Mesendoderm (in vitro differentiated cells): ENCODE measurements around the gene ZBTB8A.
A peak's percentile ranks its signal among the peaks of the same experiment; 100 is the strongest.

Experiments used
- DNase-seq: peaks from one replicate; pipeline ENCODE4 v3.0.0; 2013
- H2AK5ac ChIP-seq: 2 replicates; pipeline ENCODE4 v1.6.1; 2013; ENCODE audit warnings: low read length, inconsistent platforms
- H2BK120ac ChIP-seq: 2 replicates; pipeline ENCODE4 v1.6.1; 2013; ENCODE audit warnings: low read depth, mild to moderate bottlenecking, low read length, moderate library complexity, mixed read lengths
- H2BK15ac ChIP-seq: replicated peaks from 2 replicates; pipeline ENCODE4 v1.6.1; 2013; ENCODE audit warnings: low read depth, mild to moderate bottlenecking, moderate library complexity
- H2BK5ac ChIP-seq: 2 replicates; pipeline ENCODE4 v1.6.1; 2013; ENCODE audit warnings: low read length, inconsistent platforms
- H3K18ac ChIP-seq: 2 replicates; pipeline ENCODE4 v1.6.1; 2013; ENCODE audit warnings: mild to moderate bottlenecking, low read length, mixed read lengths
- H3K23ac ChIP-seq: one replicate; pipeline ENCODE4 v1.6.1; 2013; ENCODE audit warnings: low read length
- H3K27ac ChIP-seq: 2 replicates; pipeline ENCODE4 v1.5.1; 2013; ENCODE audit warnings: low read depth, mild to moderate bottlenecking, inconsistent platforms, low read length, moderate library complexity
- H3K27me3 ChIP-seq: 2 replicates; pipeline ENCODE4 v1.6.1; 2013; ENCODE audit warnings: low read length, control low read depth, mild to moderate bottlenecking, inconsistent platforms; ENCODE audit not compliant: insufficient read depth, poor library complexity
- H3K36me3 ChIP-seq: 2 replicates; pipeline ENCODE4 v1.6.1; 2013; ENCODE audit warnings: low read length, inconsistent platforms; ENCODE audit not compliant: control insufficient read depth, insufficient read depth
- H3K4ac ChIP-seq: one replicate; pipeline ENCODE4 v1.6.1; 2013; ENCODE audit warnings: low read depth, mild to moderate bottlenecking, low read length, moderate library complexity
- H3K4me1 ChIP-seq: 2 replicates; pipeline ENCODE4 v1.6.1; 2013; ENCODE audit warnings: low read depth, low read length, inconsistent platforms; ENCODE audit not compliant: control insufficient read depth
- H3K4me2 ChIP-seq: 2 replicates; pipeline ENCODE4 v1.6.1; 2013; ENCODE audit warnings: low read length
- H3K4me3 ChIP-seq: 2 replicates; pipeline ENCODE4 v1.5.1; 2013; ENCODE audit warnings: mild to moderate bottlenecking, low read length
- H3K56ac ChIP-seq: one replicate; pipeline ENCODE4 v1.6.1; 2013; ENCODE audit warnings: low read length
- H3K79me1 ChIP-seq: 2 replicates; pipeline ENCODE4 v1.6.1; 2013; ENCODE audit warnings: low read length, inconsistent platforms
- H3K79me2 ChIP-seq: 2 replicates; pipeline ENCODE4 v1.6.1; 2013; ENCODE audit warnings: mild to moderate bottlenecking, low read length; ENCODE audit not compliant: control insufficient read depth, insufficient read depth
- H3K9ac ChIP-seq: 2 replicates; pipeline ENCODE4 v1.6.1; 2013; ENCODE audit warnings: low read length, inconsistent platforms
- H4K5ac ChIP-seq: one replicate; pipeline ENCODE4 v1.6.1; 2013; ENCODE audit warnings: low read length
- H4K8ac ChIP-seq: one replicate; pipeline ENCODE4 v1.6.1; 2013; ENCODE audit warnings: low read depth, mild to moderate bottlenecking, control low read depth, low read length, moderate library complexity
- WGBS: extraction: QIAGEN DNeasy Blood & Tissue Kit; methylation state at CpG from one replicate; pipeline ENCODE4 v1.1.7; 2013; ENCODE audit warnings: low lambda C conversion rate, missing lambda C conversion rate; ENCODE audit not compliant: insufficient coverage; ENCODE audit errors: extremely low coverage; 5-methylcytosine and 5-hydroxymethylcytosine counted together

ZBTB8A gene

DNA sequence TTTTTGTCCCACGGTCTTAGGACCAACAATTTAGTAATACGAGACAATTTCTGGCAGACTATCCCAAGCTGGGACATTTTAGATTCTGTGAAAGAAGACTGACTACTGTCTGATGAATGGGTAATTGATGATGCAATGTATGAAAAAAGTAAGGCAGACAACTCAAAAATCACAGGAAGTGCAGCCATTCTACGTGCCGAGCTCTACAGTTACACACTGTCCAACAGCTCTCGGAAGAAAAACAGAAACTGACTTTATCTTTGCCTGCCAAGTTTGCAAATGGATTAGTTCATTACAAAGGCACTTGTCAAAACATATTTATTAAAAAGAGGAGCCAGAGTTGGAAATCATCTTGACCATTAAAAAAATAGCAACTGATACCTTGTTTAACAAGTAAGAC, 43.1 kb upstream of the ZBTB8A start:
- H3K4me3 ChIP-seq = no peak overlapping the region
- WGBS = no CpG with 5 or more reads among the region's 5 CpGs
- no peak for DNase-seq

DNA sequence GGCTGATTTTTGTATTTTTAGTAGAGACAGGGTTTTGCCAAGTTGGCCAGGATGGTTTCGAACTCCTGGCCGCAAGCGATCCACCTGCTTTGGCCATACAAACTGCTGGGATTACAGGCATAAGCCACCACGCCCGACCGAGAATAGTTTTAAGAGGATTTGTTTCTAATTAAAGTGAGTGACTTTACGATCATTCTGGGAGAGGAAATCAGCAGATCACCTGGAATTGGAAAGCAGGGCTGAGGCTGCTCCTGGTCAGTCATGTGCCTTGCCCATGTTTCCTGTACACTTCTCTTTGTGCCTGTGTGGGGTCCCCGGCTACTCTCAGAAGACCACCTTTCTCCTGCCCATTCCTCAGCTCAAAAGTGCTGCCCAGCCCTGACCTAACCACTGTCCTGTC, 40.5 kb upstream of the ZBTB8A start:
- Histone ChIP-seq H4K8ac (no peak overlapping the region), H4K5ac (no peak overlapping the region), H2BK15ac (no peak overlapping the region), H2BK120ac (no peak overlapping the region), H3K36me3 (no peaks in the 10 kb centered on the region), H3K4me2 (no peak overlapping the region), H3K18ac (no peak overlapping the region), H3K79me1 (no peaks in the 10 kb centered on the region), H3K27ac (no peak overlapping the region), H2AK5ac (no peak overlapping the region), H3K27me3 (no peaks in the 10 kb centered on the region), H2BK5ac (no peak overlapping the region), H3K4ac (no peak overlapping the region), H3K23ac (no peak overlapping the region), H3K56ac (no peak overlapping the region), H3K4me3 (no peak overlapping the region), H3K79me2 (no peaks in the 10 kb centered on the region), H3K4me1 (no peaks in the 10 kb centered on the region), H3K9ac (no peak overlapping the region)
- no peak for DNase-seq
- no CpG with 5 or more reads among the region's 8 CpGs for WGBS

More for the DNA sequence above, 43.1 kb upstream of the ZBTB8A start:
- Histone ChIP-seq H3K18ac (no peak overlapping the region), H4K8ac (no peak overlapping the region), H3K23ac (no peak overlapping the region), H3K4me1 (no peaks in the 10 kb centered on the region), H2BK5ac (no peak overlapping the region), H3K9ac (no peak overlapping the region), H2BK120ac (no peak overlapping the region), H3K36me3 (no peaks in the 10 kb centered on the region), H3K56ac (no peak overlapping the region), H3K79me1 (no peaks in the 10 kb centered on the region), H2BK15ac (no peak overlapping the region), H4K5ac (no peak overlapping the region), H3K4ac (no peak overlapping the region), H3K4me2 (no peak overlapping the region), H2AK5ac (no peak overlapping the region), H3K79me2 (no peaks in the 10 kb centered on the region), H3K27me3 (no peaks in the 10 kb centered on the region), H3K27ac (no peak overlapping the region)

DNA sequence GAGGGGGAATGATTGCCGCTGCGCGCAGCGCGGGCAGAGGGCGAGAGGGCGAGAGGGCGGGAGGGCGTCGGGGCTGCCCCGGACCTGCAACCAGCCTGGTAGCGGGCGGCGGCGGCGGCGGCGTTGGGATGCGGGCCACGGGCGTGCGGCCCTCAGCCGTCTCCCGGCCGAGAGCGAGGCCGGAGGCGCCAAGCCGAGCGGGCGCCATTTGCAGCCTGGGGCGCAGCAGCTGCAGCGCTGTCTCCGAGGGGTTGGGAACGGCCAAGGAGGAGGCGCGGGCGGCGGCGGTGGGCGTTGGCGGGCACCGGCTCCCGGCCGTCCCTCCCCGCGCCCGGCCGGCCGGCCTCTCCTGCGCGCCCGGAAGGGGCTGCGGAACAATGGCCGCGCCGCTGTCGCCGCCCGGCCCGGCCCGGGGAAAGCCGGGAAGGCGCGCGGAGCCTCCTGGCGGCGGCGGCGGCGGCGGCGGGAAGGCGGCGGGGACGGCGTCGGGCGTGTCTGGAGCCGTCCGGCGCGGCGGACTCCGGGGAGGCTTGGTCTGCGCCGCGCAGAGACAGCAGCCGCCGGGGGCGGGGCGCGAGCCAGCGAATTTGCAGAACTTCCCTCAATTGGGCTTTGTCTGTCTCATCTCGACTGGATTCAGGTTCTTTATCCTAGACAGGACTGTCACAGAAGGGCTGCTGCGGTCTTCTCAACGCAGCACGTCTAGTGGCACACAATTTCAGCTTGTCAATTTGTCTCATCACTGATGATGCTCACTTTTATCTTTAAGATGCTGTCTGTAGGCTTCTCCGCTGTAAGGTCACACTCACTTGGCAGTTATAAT, 38.6 kb upstream of the ZBTB8A start:
- H3K27ac ChIP-seq = peak overlapping the region; percentile 95
- no peak overlapping the region for H2AK5ac ChIP-seq
- H4K5ac ChIP-seq = no peak overlapping the region
- no peak overlapping the region for H2BK15ac ChIP-seq
- H3K27me3 ChIP-seq = no peaks in the 10 kb centered on the region
- H3K79me1 ChIP-seq = no peaks in the 10 kb centered on the region
- no peaks in the 10 kb centered on the region for H3K36me3 ChIP-seq
- no peak overlapping the region for H3K23ac ChIP-seq
- peak overlapping the region; percentile 79 for H3K9ac ChIP-seq
- H3K56ac ChIP-seq = peak overlapping the region; percentile 94
- peak overlapping the region; percentile 38 for H3K4me2 ChIP-seq
- peak overlapping the region; percentile 96 for H3K18ac ChIP-seq
- peak overlapping the region; percentile 48 for H2BK120ac ChIP-seq
- H3K79me2 ChIP-seq = no peaks in the 10 kb centered on the region
- WGBS = no CpG with 5 or more reads among the region's 99 CpGs
- peak overlapping the region; percentile 96 for H4K8ac ChIP-seq
- DNase-seq = peak; percentile 73
- H2BK5ac ChIP-seq = no peak overlapping the region
- peak overlapping the region; percentile 41 for H3K4me3 ChIP-seq
- H3K4me1 ChIP-seq = no peaks in the 10 kb centered on the region
- peak overlapping the region; percentile 92 for H3K4ac ChIP-seq

DNA sequence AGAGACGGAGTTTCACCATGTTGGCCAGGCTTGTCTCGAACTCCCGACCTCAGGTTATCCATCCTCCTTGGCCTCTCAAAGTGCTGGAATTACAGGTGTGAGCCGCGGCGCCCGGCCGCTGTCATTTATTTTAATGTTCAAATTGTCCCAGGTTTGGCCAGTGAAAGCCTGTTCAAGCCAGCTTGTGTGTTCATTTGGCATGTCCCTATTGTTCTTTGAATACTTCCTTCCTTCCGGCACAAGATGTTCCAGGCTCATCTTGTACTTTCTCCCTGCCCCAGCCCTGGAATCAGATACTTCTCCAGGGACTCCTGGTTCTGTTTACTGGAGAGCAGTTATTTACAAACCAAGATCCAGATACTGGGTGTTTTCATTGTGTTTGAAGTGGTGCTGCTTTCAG, 37.4 kb upstream of the ZBTB8A start:
- H3K18ac ChIP-seq = no peak overlapping the region
- no peak overlapping the region for H3K27ac ChIP-seq
- no peak overlapping the region for H3K4me3 ChIP-seq
- H3K4ac ChIP-seq = peak overlapping the region; percentile 24
- no peak overlapping the region for H3K23ac ChIP-seq
- H3K27me3 ChIP-seq = no peaks in the 10 kb centered on the region
- peak overlapping the region; percentile 15 for H4K8ac ChIP-seq
- no peak overlapping the region for H4K5ac ChIP-seq
- H2BK5ac ChIP-seq = no peak overlapping the region
- WGBS = no CpG with 5 or more reads among the region's 9 CpGs
- H3K79me2 ChIP-seq = no peaks in the 10 kb centered on the region
- H3K56ac ChIP-seq = no peak overlapping the region
- no peak for DNase-seq
- no peak overlapping the region for H2AK5ac ChIP-seq
- no peaks in the 10 kb centered on the region for H3K79me1 ChIP-seq
- H2BK15ac ChIP-seq = no peak overlapping the region
- no peak overlapping the region for H2BK120ac ChIP-seq
- H3K9ac ChIP-seq = no peak overlapping the region
- H3K36me3 ChIP-seq = no peaks in the 10 kb centered on the region
- no peak overlapping the region for H3K4me2 ChIP-seq
- no peaks in the 10 kb centered on the region for H3K4me1 ChIP-seq

DNA sequence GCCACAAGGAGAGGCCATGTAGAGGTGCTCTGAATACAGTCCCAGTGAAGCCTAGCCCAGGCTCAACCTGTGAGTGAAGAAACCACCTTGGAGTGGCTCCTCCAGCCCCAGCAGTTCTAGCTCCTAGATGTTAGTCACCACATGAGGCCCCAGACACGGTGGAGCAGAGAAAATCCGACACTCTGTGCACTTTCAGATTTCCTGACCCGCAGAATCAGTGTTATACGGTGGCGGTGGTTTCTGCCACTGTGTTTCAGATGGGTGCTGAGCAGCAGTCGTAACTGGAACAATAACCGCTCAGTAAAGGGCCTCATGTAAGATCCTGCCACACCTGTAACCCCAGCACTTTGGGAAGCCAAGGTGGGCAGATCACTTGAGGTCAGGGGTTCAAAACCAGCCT, 36.1 kb upstream of the ZBTB8A start:
- Histone ChIP-seq H3K4me3 (no peak overlapping the region), H2BK15ac (no peak overlapping the region), H3K4me1 (no peaks in the 10 kb centered on the region), H3K23ac (no peak overlapping the region), H2BK120ac (no peak overlapping the region), H3K79me1 (no peaks in the 10 kb centered on the region), H2BK5ac (no peak overlapping the region), H3K4ac (peak overlapping the region; percentile 63), H4K8ac (no peak overlapping the region), H3K18ac (no peak overlapping the region), H3K56ac (no peak overlapping the region), H3K27ac (no peak overlapping the region), H3K36me3 (no peaks in the 10 kb centered on the region), H3K79me2 (no peaks in the 10 kb centered on the region), H3K27me3 (no peaks in the 10 kb centered on the region), H2AK5ac (no peak overlapping the region), H3K9ac (no peak overlapping the region), H3K4me2 (no peak overlapping the region), H4K5ac (no peak overlapping the region)
- no peak for DNase-seq
- WGBS = no CpG with 5 or more reads among the region's 7 CpGs

DNA sequence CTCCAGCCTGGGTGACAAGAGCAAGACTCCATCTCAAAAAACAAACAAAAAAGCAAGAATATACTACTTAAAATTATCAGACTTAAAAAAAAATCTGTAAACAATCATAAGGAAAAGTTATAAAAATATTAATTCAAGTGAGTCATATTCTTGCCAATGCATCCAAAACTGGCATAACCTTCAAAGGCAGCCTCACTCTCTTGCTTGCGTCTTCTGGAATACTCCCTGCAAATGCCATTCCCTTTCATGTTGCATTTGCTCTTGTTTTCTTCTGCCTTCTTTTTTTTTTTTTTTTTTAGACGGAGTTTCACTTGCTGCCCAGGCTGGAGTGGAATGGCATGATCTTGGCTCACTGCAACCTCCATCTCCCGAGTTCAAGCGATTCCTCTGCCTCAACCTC, 32.2 kb upstream of the ZBTB8A start:
- H4K8ac ChIP-seq = no peak overlapping the region
- H3K27me3 ChIP-seq = no peaks in the 10 kb centered on the region
- H3K27ac ChIP-seq = no peak overlapping the region
- no peak overlapping the region for H4K5ac ChIP-seq
- H3K18ac ChIP-seq = no peak overlapping the region
- H3K36me3 ChIP-seq = no peaks in the 10 kb centered on the region
- no peaks in the 10 kb centered on the region for H3K4me1 ChIP-seq
- no peak overlapping the region for H2AK5ac ChIP-seq
- no CpG with 5 or more reads among the region's 4 CpGs for WGBS
- H3K79me1 ChIP-seq = no peaks in the 10 kb centered on the region
- no peak overlapping the region for H3K4ac ChIP-seq
- no peak for DNase-seq
- H2BK120ac ChIP-seq = no peak overlapping the region
- no peak overlapping the region for H3K23ac ChIP-seq
- H3K4me2 ChIP-seq = no peak overlapping the region
- no peak overlapping the region for H3K56ac ChIP-seq
- H3K4me3 ChIP-seq = no peak overlapping the region
- H3K79me2 ChIP-seq = no peaks in the 10 kb centered on the region
- no peak overlapping the region for H3K9ac ChIP-seq
- no peak overlapping the region for H2BK5ac ChIP-seq
- no peak overlapping the region for H2BK15ac ChIP-seq
